NCI-H2107 (cell line): ENCODE results near the gene TRIM7.
"Not testable (repeated sequence)": the region's sequence is repeated elsewhere in the genome, so short reads cannot be mapped to it uniquely, and the experiment has no call there.

ENCODE experiments used
- DNase-seq: peaks from one replicate; lab custom pipeline; 2025; lab: John Stamatoyannopoulos, UW

The TRIM7 gene

DNA sequence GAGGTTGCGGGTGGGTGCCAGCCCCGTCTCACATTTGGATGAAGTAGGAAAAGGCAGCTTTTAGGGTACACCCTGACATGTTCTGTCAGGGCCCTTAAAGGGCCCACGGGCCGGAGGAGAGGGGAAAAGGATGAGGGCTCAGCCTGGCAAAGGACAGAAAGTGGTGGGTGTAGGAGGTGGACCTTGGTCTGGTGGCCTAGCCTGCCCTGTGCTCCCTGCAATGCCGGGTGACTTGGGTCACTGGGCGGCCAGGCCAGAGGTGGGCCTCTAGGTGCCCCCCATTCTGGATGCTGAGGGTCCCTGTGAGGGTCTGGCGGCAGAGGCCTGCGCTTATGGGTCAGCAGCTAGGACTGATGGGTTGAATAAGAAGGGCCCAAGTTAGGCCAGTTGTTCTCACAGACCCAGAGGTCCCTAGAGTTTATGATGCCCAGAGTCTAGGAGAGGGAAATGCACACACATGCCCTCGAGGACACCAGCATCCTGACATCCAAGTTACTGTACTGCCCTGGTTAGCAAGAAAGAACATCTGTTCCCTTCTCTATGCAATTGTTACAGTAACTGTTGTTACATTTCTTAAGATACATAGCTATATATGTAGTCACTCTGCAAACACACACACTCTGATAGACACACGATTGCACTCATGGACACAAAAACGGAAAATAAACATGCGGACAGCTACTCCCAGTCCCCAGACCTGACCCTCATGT lies 12.5 kb downstream of the TRIM7 start:
- no peak for DNase-seq

DNA sequence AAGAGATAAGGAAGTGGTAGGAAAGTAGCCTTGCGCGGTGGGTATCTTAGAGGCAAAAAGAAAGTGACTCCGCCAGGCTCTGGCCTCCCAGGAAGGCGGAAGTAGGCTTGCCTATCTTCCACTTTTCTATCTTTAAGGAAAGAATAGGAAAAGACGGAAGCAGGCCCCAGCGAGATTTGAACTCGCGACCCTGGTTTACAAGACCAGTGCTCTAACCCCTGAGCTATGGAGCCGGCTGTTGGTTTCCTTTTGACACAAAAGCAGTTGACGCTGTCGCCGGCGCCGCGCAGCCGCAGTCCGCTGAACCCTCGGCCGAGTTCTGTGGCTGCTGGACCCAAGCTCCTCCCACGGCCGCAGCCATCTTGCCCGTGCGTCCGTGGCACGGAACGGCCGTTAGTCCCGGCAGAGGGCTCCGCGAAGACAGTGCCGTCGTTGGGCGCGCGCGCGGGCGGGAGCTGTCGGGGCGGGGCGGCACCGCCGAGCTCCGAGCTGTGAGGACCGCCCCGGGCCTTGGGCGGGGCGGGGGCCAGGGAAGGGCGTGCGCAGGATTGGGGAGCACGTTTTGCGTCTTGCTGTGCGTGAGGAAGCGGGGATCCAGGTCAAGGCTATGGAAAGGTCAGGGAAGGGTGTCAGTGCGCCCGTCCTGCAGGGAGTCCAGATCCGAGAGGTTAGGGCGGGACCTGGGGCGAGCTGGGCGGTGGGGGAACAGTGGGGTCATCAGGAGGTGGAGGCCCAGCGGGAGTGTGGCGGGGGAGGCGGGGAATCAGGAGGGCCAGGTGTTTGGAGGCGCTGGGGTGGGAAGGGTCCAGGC lies 13.3 kb downstream of the TRIM7 start:
- no peak for DNase-seq

- DNase-seq = no peak
Observed at GRCh38 chr5:181190711-181191525, 14.1 kb downstream of the TRIM7 start.

GRCh38 chr5:181189962-181190710 lies 14.9 kb downstream of the TRIM7 start:
- no peak for DNase-seq

GRCh38 chr5:181189363-181189961 lies 15.5 kb downstream of the TRIM7 start:
- no peak for DNase-seq

DNA sequence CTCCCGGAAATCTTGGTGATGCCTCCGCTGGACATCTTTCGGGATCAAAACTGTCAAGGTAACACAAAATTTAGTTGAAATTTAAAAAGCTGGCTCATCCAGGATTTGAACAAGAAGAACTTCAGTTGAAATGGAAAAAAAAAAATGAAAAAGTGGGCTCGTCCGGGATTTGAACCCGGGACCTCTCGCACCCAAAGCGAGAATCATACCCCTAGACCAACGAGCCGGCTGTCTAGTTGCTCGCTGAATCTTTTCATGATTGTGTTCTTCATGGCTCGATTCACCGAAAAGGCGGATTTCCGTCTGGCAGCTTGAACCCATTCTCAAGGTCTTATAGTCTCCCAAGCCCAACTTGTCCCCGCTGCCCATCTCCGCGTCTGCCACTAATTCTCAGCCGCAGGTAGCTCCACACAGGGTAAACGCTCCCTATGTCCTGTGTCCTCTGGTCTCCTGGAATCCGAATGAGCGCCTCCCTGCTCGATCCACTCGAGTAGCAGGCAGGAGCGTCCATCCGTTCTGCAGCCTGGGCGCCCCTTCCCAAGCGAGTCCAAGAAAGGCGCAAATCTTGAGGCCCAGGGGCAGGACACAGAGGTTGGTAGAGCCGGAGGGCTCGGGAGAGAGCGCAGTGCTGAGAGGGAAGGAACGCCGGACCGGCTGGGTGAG lies 16.2 kb downstream of the TRIM7 start:
- DNase-seq = no peak

GRCh38 chr5:181187500-181188213 lies 17.3 kb downstream of the TRIM7 start:
- no peak for DNase-seq

GRCh38 chr5:181186986-181187499 lies 18.0 kb downstream of the TRIM7 start:
- DNase-seq = no peak

DNA sequence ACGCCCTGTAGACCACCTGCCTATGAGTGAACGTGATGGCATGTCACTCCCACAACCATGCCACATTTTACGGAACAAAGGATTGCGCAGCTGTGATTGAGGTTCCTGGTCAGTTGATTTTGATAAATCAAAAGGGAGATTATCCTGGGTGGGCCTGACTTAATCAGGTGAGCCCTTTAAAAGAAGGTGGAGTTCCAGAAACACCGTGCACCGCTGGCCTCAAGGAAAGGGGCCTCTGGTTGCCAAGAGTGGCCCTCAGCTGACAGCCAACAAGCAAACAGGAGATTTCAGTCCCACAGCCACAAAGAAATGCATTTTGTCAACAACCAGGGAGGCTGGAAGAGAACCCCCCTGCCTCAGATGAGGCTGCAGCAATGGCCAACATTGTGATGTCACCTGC lies 19.0 kb downstream of the TRIM7 start:
- no peak for DNase-seq

DNA sequence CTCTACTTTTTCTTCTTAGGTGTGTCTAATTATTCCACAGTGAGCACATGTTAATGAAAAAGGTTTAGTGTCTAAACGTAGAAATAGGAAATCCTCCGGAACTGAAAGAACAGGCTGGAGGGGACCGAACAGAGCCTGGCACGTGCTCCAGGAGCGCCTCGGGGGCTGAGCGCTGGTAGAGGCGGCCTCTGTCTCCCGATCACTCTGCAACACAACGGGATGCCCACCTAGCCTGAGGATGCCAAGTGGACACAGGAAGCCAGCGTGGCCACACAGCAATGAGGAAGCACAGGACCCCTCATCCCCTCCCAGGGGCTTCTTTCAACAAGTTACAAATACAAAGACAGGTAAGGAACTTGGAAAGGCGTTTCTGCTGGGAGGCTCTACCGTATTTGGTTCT lies 19.4 kb downstream of the TRIM7 start:
- DNase-seq = no peak

- DNase-seq = no peak
Observed at GRCh38 chr5:181184845-181185216, 20.2 kb downstream of the TRIM7 start.

DNA sequence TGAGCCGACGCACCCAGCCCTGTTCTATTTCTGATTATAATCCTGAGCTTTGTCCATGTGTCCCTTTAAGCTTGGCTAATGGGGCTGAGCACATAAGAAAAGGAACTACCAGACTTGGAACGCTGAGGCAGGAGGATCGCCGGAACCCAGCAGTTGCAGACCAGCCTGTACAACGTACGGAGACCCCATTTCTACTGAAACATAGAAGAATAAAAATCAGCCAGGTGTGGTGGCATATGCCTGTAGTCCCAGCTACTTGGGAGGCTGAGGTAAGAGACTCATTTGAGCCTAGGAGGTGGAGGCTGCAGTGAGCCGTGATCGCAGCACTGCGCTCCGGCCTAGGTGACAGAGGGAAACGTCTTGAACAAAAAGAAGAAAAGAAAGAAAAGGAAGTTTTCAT lies 22.3 kb downstream of the TRIM7 start:
- no peak for DNase-seq

DNA sequence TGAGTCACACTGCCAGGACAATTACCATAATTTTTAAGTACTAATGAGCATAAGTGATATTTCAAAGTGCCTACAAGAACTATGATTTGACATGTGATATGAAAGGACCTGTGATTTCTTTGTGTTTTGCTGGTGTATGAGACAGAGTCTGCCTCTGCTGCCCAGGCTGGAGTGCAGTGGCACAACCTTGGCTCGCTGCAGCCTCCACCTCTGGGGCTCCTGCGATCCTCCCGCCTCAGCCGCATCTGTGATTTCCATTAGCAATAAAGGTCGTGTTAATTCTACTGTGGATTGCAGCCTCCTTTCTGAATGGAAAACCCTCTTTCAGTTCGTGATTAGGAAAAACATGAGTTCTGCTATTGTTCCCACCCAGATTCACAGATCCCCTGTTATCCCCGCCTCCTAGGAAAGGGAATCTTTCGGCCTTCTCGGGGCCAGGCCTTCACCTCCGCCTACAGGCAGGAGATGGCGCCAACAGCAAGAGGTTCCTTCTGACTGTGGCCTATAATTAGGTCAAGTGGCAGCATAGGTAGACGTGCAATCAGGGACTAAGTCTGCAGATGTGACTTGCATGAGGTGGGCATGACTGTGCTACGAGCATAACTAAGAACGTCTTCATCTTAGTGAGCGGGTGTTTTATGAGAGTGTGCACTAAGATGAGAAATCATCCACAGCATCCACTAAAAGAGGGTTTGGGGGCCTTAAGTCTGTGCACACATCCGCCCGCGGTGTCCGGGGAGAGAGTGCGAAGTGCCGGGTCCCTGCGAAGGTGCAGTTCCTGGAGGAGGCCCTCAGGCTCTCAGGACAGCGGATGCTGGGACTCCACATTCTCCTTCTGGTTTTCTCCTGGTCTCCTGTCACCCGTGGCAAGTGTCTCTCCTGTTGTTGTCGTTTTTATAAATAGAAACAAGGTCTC lies 23.1 kb downstream of the TRIM7 start:
- DNase-seq = no peak

GRCh38 chr5:181177559-181177958 lies 27.4 kb downstream of the TRIM7 start:
- DNase-seq = not testable (repeated sequence)

- no peak for DNase-seq
Observed at GRCh38 chr5:181176254-181176952, 28.6 kb downstream of the TRIM7 start.

DNA sequence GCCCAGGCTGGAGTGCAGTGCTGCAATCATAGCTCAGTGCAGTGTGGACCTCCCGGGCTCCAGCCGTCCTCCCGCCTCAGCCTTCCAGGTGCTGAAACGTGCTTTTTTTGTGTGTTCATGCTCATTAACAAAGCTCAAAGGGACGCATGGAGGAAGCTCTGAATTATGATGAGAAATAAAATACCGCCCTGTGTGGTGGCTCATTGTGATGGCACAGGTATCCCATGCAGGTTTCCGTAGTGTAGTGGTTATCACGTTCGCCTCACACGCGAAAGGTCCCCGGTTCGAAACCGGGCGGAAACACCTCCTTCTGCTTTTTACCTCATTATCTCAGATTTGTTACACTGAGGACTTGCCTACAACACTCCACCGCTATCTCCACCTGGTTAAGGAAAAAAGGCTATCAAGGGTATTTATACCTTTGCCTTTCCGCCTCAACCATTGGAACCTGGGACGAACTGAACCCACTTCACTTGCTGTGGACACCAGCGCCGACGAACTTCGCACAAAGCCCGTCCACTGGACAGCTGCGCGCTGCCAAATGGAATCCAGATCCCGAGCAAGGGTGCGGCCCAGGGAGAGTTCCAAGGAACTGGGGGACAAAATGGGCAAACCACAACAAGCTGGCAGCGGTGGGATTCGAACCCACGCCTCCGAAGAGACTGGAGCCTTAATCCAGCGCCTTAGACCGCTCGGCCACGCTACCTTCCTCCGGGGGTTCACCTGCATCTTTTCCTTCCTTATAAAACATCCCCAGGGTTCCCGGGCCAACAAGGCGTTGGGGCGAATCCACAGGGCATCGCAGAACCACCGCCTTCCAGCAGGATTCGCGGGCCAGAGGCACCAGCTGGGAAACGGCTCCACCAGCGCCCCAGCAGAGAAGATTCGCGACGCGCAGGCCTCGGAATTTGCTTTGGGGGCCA lies 31.3 kb downstream of the TRIM7 start:
- no peak for DNase-seq

- no peak for DNase-seq
Observed at GRCh38 chr5:181173027-181173419, 32.0 kb downstream of the TRIM7 start.
